AML-193 (cell line): Measurements from ENCODE around the gene NAT16.
A peak's percentile ranks its signal among the peaks of the same experiment; 100 is the strongest.
"Not testable (repeated sequence)": the region's sequence is repeated elsewhere in the genome, so short reads cannot be mapped to it uniquely, and the experiment has no call there.

Experiments used
- DNase-seq, 2 experiments: peaks; one replicate each; lab custom pipeline; 2025; lab: John Stamatoyannopoulos, UW

The NAT16 gene

GRCh38 chr7:101125989-101126650 lies 54.0 kb downstream of the NAT16 start:
- no peak for DNase-seq

GRCh38 chr7:101124376-101125056 lies 55.6 kb downstream of the NAT16 start:
- peak; percentile 27 to 37 for DNase-seq

GRCh38 chr7:101123703-101124068 lies 56.4 kb downstream of the NAT16 start:
- no peak for DNase-seq

- DNase-seq = no peak
Observed at GRCh38 chr7:101122933-101123702, 57.0 kb downstream of the NAT16 start.

GRCh38 chr7:101121991-101122932 lies 57.8 kb downstream of the NAT16 start:
- no peak for DNase-seq

GRCh38 chr7:101121631-101121990 lies 58.5 kb downstream of the NAT16 start:
- not testable (repeated sequence) for DNase-seq
